GM18870 (cell line): ENCODE results near the gene MCEMP1.
A peak's percentile ranks its signal among the peaks of the same experiment; 100 is the strongest.
"Not testable (repeated sequence)": the region's sequence is repeated elsewhere in the genome, so short reads cannot be mapped to it uniquely, and the experiment has no call there.

Experiments
- ATAC-seq: cut with Tn5 transposase; IDR thresholded peaks from one replicate; pipeline ENCODE4 v1.9.1; 2021; ENCODE audit warnings: moderate library complexity; ENCODE audit not compliant: unreplicated experiment

Gene MCEMP1

GRCh38 chr19:7643629-7644549, 33.0 kb upstream of the MCEMP1 start:
- ATAC-seq, result not testable (repeated sequence)

DNA sequence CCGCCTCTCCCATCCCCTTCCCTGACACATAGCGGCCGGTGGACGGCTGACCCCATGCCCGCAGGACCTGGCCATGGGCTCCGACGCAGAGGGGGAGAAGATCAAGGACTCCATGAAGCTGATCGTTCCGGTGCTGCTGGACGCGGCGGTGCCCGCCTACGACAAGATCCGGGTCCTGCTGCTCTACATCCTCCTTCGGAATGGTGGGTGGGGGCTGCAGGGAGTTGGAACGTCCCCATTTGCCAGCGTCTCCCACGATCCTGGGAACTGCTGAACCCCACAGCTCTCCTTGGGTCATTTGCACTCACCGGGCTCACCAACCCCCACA, 32.4 kb upstream of the MCEMP1 start:
- no peak for ATAC-seq

DNA sequence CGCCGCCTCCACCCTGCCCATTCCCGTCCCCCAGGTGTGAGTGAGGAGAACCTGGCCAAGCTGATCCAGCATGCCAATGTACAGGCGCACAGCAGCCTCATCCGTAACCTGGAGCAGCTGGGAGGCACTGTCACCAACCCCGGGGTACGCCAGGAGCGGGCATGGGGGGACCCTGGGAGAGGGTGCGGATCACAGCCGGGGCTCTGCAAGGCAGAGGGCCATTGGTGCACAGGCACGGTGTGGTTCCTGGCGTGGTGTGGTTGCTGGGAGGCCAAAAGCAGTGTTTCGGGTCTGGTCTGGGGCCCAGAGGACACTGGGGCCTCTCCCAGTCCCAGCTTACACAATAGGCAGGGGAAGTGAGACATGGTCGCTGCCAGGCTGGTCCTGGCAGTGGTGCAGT, 31.7 kb upstream of the MCEMP1 start:
- ATAC-seq, result no peak

DNA sequence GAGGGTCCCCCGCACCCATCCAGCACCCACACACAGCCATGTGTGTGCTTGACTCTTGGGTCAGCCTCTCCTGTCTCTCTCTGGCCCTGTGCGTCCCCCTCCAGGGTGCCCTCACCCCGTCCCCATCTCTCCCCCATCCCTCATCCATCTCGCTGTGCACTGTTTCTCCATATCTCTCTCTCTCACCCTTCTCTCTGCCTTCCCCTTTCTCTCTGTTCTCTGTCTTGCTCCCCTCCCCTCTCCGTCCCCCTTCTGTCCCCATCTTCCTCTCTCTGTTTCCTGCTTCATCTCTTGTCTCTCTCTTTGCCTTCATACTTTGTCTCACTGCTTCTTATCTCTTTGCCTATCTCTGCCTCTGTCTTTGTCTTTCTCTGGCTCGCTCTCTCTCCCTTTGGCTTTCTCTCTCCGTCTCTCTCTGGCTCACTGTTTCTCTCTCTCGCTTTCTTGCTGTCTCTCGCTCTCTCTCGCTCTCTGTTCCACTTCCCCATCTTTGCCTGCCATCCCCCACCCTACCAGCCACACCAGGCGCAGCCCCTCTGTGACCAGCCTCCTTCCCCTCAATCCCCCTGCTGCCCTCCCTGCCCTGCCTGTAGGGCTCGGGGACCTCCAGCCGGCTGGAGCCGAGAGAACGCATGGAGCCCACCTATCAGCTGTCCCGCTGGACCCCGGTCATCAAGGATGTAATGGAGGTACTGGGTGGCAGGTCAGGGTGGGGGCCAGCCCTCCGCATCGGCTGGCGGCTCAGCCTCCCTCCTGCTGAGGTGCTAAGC, 31.0 kb upstream of the MCEMP1 start:
- ATAC-seq, result no peak

DNA sequence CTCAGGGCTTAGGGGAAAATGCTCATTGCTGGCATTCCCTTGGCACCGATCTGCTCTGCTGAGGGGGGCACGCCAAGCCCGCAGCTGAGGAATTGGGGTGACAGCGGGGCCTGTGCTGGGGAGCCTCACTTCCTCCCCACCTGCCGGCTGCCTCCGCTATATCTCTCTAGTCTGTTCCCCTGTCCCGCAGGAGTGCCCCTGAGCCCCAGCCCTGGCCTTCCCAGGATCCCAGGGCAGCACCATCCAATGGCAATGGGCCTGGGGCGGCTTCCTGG, 30.5 kb upstream of the MCEMP1 start:
- ATAC-seq, result no peak

- ATAC-seq, result no peak
These were observed 29.7 kb upstream of the MCEMP1 start for GRCh38 chr19:7647156-7647555.

- no peak for ATAC-seq
These were observed 28.4 kb upstream of the MCEMP1 start for GRCh38 chr19:7648265-7649014.

- ATAC-seq, result no peak
These were observed 26.7 kb upstream of the MCEMP1 start for GRCh38 chr19:7650148-7650547.

- ATAC-seq, result no peak
These were observed 24.7 kb upstream of the MCEMP1 start for GRCh38 chr19:7652061-7652641.

DNA sequence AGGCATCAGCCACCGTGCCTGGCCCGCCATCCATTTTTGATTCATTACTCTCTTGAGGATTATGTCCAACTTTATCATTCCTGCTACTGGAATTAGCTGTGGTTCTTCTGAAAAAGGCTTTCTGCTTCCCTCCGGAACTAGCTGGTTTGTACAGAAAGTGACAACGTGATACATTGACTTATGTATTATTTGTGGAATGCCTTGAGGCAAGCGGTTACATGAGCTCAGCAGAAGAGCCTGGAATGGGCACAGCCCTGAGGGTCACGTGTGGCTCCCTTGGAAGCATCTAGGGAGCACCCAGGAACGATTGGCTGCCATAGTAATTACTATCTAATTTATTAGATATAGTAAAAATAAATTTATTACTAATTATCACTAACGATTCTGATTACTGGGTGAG, 22.5 kb upstream of the MCEMP1 start:
- ATAC-seq, result no peak

GRCh38 chr19:7655581-7655980, 21.3 kb upstream of the MCEMP1 start:
- ATAC-seq, result no peak

- no peak for ATAC-seq
These were observed 19.6 kb upstream of the MCEMP1 start for GRCh38 chr19:7657131-7657751.

DNA sequence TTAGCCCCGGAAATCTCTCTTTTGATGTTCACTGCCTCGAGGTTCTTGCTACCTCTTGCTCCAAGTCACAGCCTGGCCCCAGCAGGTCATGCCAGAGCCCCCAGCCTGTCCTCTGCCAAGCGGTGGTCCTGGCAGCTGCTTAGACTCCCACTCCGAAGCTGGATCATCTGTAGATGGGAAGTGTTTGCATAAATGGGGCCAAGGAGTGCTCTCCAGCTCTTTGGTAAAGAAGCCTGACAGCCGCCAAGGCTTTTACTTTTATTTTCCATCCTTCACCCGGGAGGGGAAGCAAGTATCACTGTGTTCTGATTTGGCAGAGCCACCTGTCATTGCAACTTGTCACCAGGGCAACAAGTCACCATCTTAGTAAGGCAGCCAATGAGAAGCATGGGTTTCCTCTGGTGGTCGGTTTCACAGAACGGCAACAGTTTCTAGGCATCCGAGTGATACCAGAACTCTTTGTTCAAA, 18.6 kb upstream of the MCEMP1 start:
- peak; percentile 80 for ATAC-seq

- no peak for ATAC-seq
These were observed 14.9 kb upstream of the MCEMP1 start for GRCh38 chr19:7661744-7662538.

- ATAC-seq, result no peak
These were observed 14.2 kb upstream of the MCEMP1 start for GRCh38 chr19:7662657-7663056.

- no peak for ATAC-seq
These were observed 13.2 kb upstream of the MCEMP1 start for GRCh38 chr19:7663706-7664105.

DNA sequence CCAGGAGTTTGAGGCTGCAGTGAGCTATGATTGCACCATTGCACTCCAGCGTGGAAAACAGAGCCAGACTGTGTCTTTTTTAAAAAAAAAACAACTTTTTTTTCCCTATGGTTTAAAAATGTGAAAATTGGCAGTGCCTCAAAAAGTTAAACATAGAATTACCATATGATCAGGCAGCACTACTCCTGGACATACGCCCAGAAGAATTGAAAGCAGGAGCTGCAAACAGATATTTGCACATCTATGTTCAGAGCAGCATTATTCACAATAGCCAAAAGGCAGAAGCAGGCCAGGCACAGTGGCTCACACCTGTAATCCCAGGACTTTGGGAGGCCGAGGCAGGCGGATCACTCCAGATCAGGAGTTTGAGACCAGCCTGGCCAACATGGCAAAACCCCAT, 11.8 kb upstream of the MCEMP1 start:
- ATAC-seq, result no peak

DNA sequence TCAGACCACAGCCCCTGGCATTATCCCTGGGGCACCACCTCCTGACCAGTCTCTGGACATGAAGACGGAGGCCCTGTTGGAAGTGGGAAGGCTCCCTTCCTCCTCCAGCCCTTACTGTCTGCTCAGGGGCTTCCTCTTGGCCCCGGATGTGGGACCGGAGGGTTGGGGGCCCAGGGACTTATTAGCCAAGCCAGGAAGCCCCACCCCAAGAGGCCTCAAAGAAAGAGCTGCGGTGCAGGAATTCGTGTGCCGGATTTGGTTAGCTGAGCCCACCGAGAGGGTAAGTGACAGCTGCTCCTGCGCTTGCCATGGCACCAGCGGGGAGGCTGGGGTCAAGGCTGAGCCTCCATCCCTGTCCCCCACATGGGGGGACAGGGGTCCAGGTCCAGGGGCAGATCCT, 8.0 kb upstream of the MCEMP1 start, which contains the start of gene RETN:
RETN (plus strand) TSS at position 208 of the 400 bp plus-strand sequence. CDS start 278 bp downstream, outside the sequence.
- ATAC-seq, result no peak

GRCh38 chr19:7669641-7670040, 7.2 kb upstream of the MCEMP1 start:
- no peak for ATAC-seq
